BLaER1 treated with 17β-estradiol and CSF1 and Interleukin-3, amounts not matched to agents 10 nM and 100 nM (cell line): ENCODE results near the gene GAK.
A peak's percentile ranks its signal among the peaks of the same experiment; 100 is the strongest.

Experiments used
- H3K27ac ChIP-seq, 11 experiments: shearing (Covaris generic); formaldehyde crosslinking; 2 replicates each; pipeline ENCODE4 v1.8.1; 2022
- H3K27me3 ChIP-seq, 11 experiments: shearing (Covaris generic); formaldehyde crosslinking; 2 replicates each; pipeline ENCODE4 v1.8.1; 2022
- H3K36me3 ChIP-seq, 11 experiments: shearing (Covaris generic); formaldehyde crosslinking; 2 replicates each; pipeline ENCODE4 v1.8.1; 2022
- H3K4me1 ChIP-seq, 10 experiments: shearing (Covaris generic); formaldehyde crosslinking; 2 replicates each; pipeline ENCODE4 v1.8.1; 2022
- H3K4me2 ChIP-seq, 11 experiments: shearing (Covaris generic); formaldehyde crosslinking; 2 replicates each; pipeline ENCODE4 v1.8.1; 2022
- H3K4me3 ChIP-seq, 10 experiments: shearing (Covaris generic); formaldehyde crosslinking; 2 replicates each; pipeline ENCODE4 v1.8.1; 2022
- H3K9ac ChIP-seq, 11 experiments: shearing (Covaris generic); formaldehyde crosslinking; 2 replicates each; pipeline ENCODE4 v1.8.1; 2022
- H3K9me3 ChIP-seq, 11 experiments: shearing (Covaris generic); formaldehyde crosslinking; replicated peaks in 1 of 11; 2 replicates each; pipeline ENCODE4 v1.8.1; 2022
- H4K20me1 ChIP-seq, 11 experiments: shearing (Covaris generic); formaldehyde crosslinking; 2 replicates each; pipeline ENCODE4 v1.8.1; 2022
- Cebpa-rat ChIP-seq, 11 experiments: shearing (Covaris generic); IDR thresholded peaks; 2 replicates each; pipeline ENCODE4 v1.8.1; 2022

The GAK gene

GRCh38 chr4:880684-881405 is 51.3 kb downstream of the GAK start:
- H3K9ac ChIP-seq = no peak overlapping the region
- no peak overlapping the region for H3K4me3 ChIP-seq
- peaks cover 0 to 7% (median 5%) of the 10 kb centered on the region in 10 experiments; a peak in 10 of 20 replicates for H3K4me1 ChIP-seq
- H3K4me2 ChIP-seq = no peak overlapping the region
- TF ChIP-seq Cebpa-rat (IDR thresholded peaks at IDR 0.05) = no peak
- no peak overlapping the region for H3K27ac ChIP-seq
- H3K36me3 ChIP-seq = peaks cover 91 to 100% (median 100%) of the 10 kb centered on the region in 11 experiments
- H3K27me3 ChIP-seq = no peaks in the 10 kb centered on the region
- H3K9me3 ChIP-seq = no peaks in the 10 kb centered on the region
- peaks cover 0 to 95% (median 34%) of the 10 kb centered on the region in 11 experiments; a peak in 17 of 22 replicates for H4K20me1 ChIP-seq

- H3K9ac ChIP-seq = no peak overlapping the region
- no peaks in the 10 kb centered on the region for H3K9me3 ChIP-seq
- H3K36me3 ChIP-seq = peaks cover 91 to 100% (median 100%) of the 10 kb centered on the region in 11 experiments
- H3K4me2 ChIP-seq = no peak overlapping the region
- TF ChIP-seq Cebpa-rat (IDR thresholded peaks at IDR 0.05) = no peak
- peaks cover 0 to 93% (median 33%) of the 10 kb centered on the region in 11 experiments; a peak in 15 of 22 replicates for H4K20me1 ChIP-seq
- H3K27me3 ChIP-seq = no peaks in the 10 kb centered on the region
- no peak overlapping the region for H3K4me3 ChIP-seq
- H3K27ac ChIP-seq = no peak overlapping the region
- H3K4me1 ChIP-seq = peaks cover 0 to 13% (median 6%) of the 10 kb centered on the region in 10 experiments; a peak in 10 of 20 replicates
Measured at GRCh38 chr4:879729-880077, 52.4 kb downstream of the GAK start.

- no peaks in the 10 kb centered on the region for H3K27me3 ChIP-seq
- peaks cover 92 to 100% (median 100%) of the 10 kb centered on the region in 11 experiments for H3K36me3 ChIP-seq
- H3K4me3 ChIP-seq = no peak overlapping the region
- H3K4me1 ChIP-seq = peaks cover 0 to 13% (median 6%) of the 10 kb centered on the region in 10 experiments; a peak in 10 of 20 replicates
- H3K9me3 ChIP-seq = no peaks in the 10 kb centered on the region
- no peak for TF ChIP-seq Cebpa-rat (IDR thresholded peaks at IDR 0.05)
- H3K9ac ChIP-seq = no peak overlapping the region
- no peak overlapping the region for H3K4me2 ChIP-seq
- H4K20me1 ChIP-seq = peaks cover 0 to 93% (median 29%) of the 10 kb centered on the region in 11 experiments; a peak in 14 of 22 replicates
- H3K27ac ChIP-seq = no peak overlapping the region
Measured at GRCh38 chr4:878796-879728, 53.1 kb downstream of the GAK start.

- H3K4me1 ChIP-seq = peaks cover 0 to 13% (median 6%) of the 10 kb centered on the region in 10 experiments; a peak in 10 of 20 replicates
- no peak overlapping the region for H3K4me2 ChIP-seq
- peaks cover 94 to 100% (median 100%) of the 10 kb centered on the region in 11 experiments for H3K36me3 ChIP-seq
- peaks cover 0 to 92% (median 37%) of the 10 kb centered on the region in 11 experiments; a peak in 14 of 22 replicates for H4K20me1 ChIP-seq
- H3K27me3 ChIP-seq = no peaks in the 10 kb centered on the region
- no peak for TF ChIP-seq Cebpa-rat (IDR thresholded peaks at IDR 0.05)
- no peaks in the 10 kb centered on the region for H3K9me3 ChIP-seq
- H3K27ac ChIP-seq = no peak overlapping the region
- H3K9ac ChIP-seq = no peak overlapping the region
- no peak overlapping the region for H3K4me3 ChIP-seq
Measured at GRCh38 chr4:877502-877901, 54.6 kb downstream of the GAK start.

GRCh38 chr4:876780-877179 is 55.3 kb downstream of the GAK start:
- Histone ChIP-seq H4K20me1 (peaks cover 0 to 92% (median 37%) of the 10 kb centered on the region in 11 experiments; a peak in 14 of 22 replicates), H3K27ac (no peak overlapping the region), H3K9ac (no peak overlapping the region), H3K27me3 (no peaks in the 10 kb centered on the region), H3K9me3 (no peaks in the 10 kb centered on the region), H3K4me2 (no peak overlapping the region), H3K4me3 (no peak overlapping the region), H3K36me3 (peaks cover 98 to 100% (median 100%) of the 10 kb centered on the region in 11 experiments), H3K4me1 (peaks cover 0 to 13% (median 6%) of the 10 kb centered on the region in 10 experiments; a peak in 10 of 20 replicates)
- no peak for TF ChIP-seq Cebpa-rat (IDR thresholded peaks at IDR 0.05)

- Histone ChIP-seq H3K4me2 (peak overlapping the region in 3 of 11 experiments; percentile 17 to 40 (median 35); a peak in 3 of 22 replicates), H4K20me1 (peaks cover 0 to 92% (median 38%) of the 10 kb centered on the region in 11 experiments; a peak in 14 of 22 replicates), H3K4me1 (peaks cover 0 to 13% (median 6%) of the 10 kb centered on the region in 10 experiments; a peak in 10 of 20 replicates), H3K9me3 (peaks cover 0 to 4% (median 0%) of the 10 kb centered on the region in 11 experiments; a peak in 2 of 22 replicates), H3K36me3 (peaks cover 97 to 100% (median 100%) of the 10 kb centered on the region in 11 experiments), H3K9ac (no peak overlapping the region; a peak in 1 of 22 replicates), H3K4me3 (no peak overlapping the region), H3K27me3 (no peaks in the 10 kb centered on the region), H3K27ac (no peak overlapping the region; a peak in 1 of 22 replicates)
- peak in 2 of 11 experiments; percentile 29 to 44; a peak in 1 of 22 replicates for TF ChIP-seq Cebpa-rat (IDR thresholded peaks at IDR 0.05)
Measured at GRCh38 chr4:875818-876423, 56.2 kb downstream of the GAK start.

- H3K9ac ChIP-seq = peak overlapping the region in 2 of 11 experiments; percentile 7 to 16; a peak in 2 of 22 replicates
- no peak for TF ChIP-seq Cebpa-rat (IDR thresholded peaks at IDR 0.05)
- H4K20me1 ChIP-seq = peaks cover 0 to 92% (median 38%) of the 10 kb centered on the region in 11 experiments; a peak in 14 of 22 replicates
- H3K36me3 ChIP-seq = peaks cover 97 to 100% (median 100%) of the 10 kb centered on the region in 11 experiments
- H3K9me3 ChIP-seq = peaks cover 0 to 12% (median 4%) of the 10 kb centered on the region in 11 experiments; a peak in 9 of 22 replicates
- peak overlapping the region in 3 of 11 experiments; percentile 17 to 40 (median 35); a peak in 4 of 22 replicates for H3K4me2 ChIP-seq
- H3K4me1 ChIP-seq = peaks cover 0 to 13% (median 6%) of the 10 kb centered on the region in 10 experiments; a peak in 10 of 20 replicates
- peak overlapping the region in 2 of 11 experiments; percentile 1 to 32; a peak in 2 of 22 replicates for H3K27ac ChIP-seq
- H3K4me3 ChIP-seq = no peak overlapping the region
- H3K27me3 ChIP-seq = no peaks in the 10 kb centered on the region
Measured at GRCh38 chr4:874971-875817, 56.9 kb downstream of the GAK start.
